Erythroblast (primary cell): Measurements from ENCODE around the gene LTBP4.

ENCODE experiments used
- GATA1 ChIP-seq: IDR thresholded peaks from 2 replicates; pipeline ENCODE4 v1.6.1; 2011; ENCODE audit warnings: low read depth, mild to moderate bottlenecking, control low read depth, low read length, moderate library complexity
- POLR2A ChIP-seq: IDR thresholded peaks from 2 replicates; pipeline ENCODE4 v1.6.1; 2011; ENCODE audit warnings: mild to moderate bottlenecking, low read length

GRCh38 chr19:40666803-40667438, 65.8 kb downstream of the LTBP4 start:
- TF ChIP-seq POLR2A (no peak), GATA1 (no peak)
